ENCODE data around the gene CERS6. TPM values are rescaled to one million over a fixed set of nuclear protein-coding genes. Genes with fewer than 3 reads are reported as not detected.

The CERS6 gene
- polyA plus RNA-seq, 3 donors = 7.6 to 17.7 (median 15.6) TPM

DNA sequence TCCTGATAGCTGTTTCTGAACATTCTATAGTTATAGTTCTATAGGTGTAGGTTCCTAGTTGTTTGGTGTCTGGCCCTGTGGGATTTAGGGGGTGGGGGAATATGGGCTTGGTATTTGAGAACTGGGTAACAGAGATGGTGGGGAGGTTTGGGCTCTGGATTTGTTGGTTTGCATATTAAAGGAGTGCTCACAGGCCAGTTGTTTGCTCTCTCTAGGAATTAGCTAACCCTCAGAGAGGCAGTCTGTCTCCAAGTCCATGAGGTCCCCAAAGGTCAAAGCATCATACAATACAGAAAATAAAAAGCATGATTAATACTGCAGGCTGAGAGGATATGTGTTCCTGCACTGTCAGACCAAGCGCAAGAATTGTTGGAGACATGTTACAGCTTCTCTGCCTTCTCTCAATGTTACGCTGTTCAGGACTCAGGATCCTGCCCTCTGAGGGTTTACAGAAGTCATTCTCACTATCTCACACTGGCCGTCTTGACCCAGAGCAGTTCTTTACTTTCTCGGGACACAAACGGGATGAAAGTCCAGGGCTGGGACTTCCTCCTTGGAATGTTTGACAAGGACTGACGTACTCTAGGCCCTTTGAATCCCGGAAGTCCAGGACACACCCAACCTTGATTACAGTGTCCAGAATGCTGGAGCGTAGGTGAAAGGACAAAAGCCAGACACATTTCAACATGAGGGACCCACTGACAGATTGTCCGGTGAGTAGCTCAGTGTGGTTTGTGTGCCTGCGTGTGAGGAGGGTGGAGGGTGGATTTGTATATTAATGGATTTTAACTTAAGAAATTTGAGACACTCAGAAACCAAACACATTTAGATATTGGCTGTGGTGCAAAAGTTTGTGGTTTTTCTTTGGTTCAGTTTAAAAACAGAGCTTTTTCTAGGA lies 346.1 kb downstream of the CERS6 start, which contains the start of gene NOSTRIN:
TSS of gene NOSTRIN (plus strand) at position 677 of the 898 bp plus-strand sequence. CDS start at position 687, 10 bp downstream.
- no peak for DNase-seq
- H3K9ac ChIP-seq (ENCODE audit: insufficient read depth, low read length, poor library complexity, severe bottlenecking) = no peak within 1 kb of the TSS
- no peak within 1 kb of the TSS for H2AFZ ChIP-seq (ENCODE audit: insufficient read depth, low read depth, low read length, poor library complexity, severe bottlenecking)
- H3K4me1 Mint-ChIP-seq = no peaks in the 10 kb centered on the region
- no peak within 1 kb of the TSS for H3K27ac ChIP-seq (ENCODE audit: low read depth in 1 of 2, low read length in 2 of 2)
- peaks cover 0 to 1% (median 0%) of the 10 kb centered on the region in 7 donors for H3K9me3 Mint-ChIP-seq
- peaks cover 0 to 2% (median 1%) of the 10 kb centered on the region in 3 donors for H3K27me3 Mint-ChIP-seq (ENCODE audit: low read depth in 3 of 3)
- WGBS (ENCODE audit: insufficient coverage) = 72% methylated on average over 7 of the region's 10 CpGs
- H3K36me3 Mint-ChIP-seq = no peaks in the 10 kb centered on the region
- no peak within 1 kb of the TSS for H3K4me3 Mint-ChIP-seq
- H3K27ac Mint-ChIP-seq = no peak within 1 kb of the TSS
- H4K20me1 ChIP-seq (ENCODE audit: insufficient read depth, low read length) = no peaks in the 10 kb centered on the region
- TF ChIP-seq, protein P1, sequence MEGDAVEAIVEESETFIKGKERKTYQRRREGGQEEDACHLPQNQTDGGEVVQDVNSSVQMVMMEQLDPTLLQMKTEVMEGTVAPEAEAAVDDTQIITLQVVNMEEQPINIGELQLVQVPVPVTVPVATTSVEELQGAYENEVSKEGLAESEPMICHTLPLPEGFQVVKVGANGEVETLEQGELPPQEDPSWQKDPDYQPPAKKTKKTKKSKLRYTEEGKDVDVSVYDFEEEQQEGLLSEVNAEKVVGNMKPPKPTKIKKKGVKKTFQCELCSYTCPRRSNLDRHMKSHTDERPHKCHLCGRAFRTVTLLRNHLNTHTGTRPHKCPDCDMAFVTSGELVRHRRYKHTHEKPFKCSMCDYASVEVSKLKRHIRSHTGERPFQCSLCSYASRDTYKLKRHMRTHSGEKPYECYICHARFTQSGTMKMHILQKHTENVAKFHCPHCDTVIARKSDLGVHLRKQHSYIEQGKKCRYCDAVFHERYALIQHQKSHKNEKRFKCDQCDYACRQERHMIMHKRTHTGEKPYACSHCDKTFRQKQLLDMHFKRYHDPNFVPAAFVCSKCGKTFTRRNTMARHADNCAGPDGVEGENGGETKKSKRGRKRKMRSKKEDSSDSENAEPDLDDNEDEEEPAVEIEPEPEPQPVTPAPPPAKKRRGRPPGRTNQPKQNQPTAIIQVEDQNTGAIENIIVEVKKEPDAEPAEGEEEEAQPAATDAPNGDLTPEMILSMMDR (IDR thresholded peaks at IDR 0.05) = no peak
- no peaks in the 10 kb centered on the region for H3K27me3 ChIP-seq (ENCODE audit: control insufficient read depth in 2 of 2, insufficient read depth in 2 of 2, low read length in 2 of 2)
- no peak within 1 kb of the TSS for H3K4me3 ChIP-seq (replicated peaks in 1 of 3; ENCODE audit: low read depth in 2 of 3, low read length in 3 of 3)
- no peaks in the 10 kb centered on the region for H3K9me3 ChIP-seq (replicated peaks in 1 of 2; ENCODE audit: control insufficient read depth in 1 of 2, insufficient read depth in 1 of 2, low read length in 2 of 2)
- no peak within 1 kb of the TSS for H3K4me2 ChIP-seq (replicated peaks; ENCODE audit: extremely low read depth, low read length, poor library complexity, severe bottlenecking)
- intact Hi-C loops (cut with micrococcal nuclease) = no loop called here
- no peaks in the 10 kb centered on the region for H3K36me3 ChIP-seq (replicated peaks in 1 of 2; ENCODE audit: control insufficient read depth in 1 of 2, insufficient read depth in 2 of 2, low read length in 2 of 2)
- no peaks in the 10 kb centered on the region for H3K79me2 ChIP-seq (ENCODE audit: insufficient read depth, low read length)
- H3K4me1 ChIP-seq (ENCODE audit: control insufficient read depth in 1 of 2, insufficient read depth in 2 of 2, low read length in 2 of 2) = no peaks in the 10 kb centered on the region

DNA sequence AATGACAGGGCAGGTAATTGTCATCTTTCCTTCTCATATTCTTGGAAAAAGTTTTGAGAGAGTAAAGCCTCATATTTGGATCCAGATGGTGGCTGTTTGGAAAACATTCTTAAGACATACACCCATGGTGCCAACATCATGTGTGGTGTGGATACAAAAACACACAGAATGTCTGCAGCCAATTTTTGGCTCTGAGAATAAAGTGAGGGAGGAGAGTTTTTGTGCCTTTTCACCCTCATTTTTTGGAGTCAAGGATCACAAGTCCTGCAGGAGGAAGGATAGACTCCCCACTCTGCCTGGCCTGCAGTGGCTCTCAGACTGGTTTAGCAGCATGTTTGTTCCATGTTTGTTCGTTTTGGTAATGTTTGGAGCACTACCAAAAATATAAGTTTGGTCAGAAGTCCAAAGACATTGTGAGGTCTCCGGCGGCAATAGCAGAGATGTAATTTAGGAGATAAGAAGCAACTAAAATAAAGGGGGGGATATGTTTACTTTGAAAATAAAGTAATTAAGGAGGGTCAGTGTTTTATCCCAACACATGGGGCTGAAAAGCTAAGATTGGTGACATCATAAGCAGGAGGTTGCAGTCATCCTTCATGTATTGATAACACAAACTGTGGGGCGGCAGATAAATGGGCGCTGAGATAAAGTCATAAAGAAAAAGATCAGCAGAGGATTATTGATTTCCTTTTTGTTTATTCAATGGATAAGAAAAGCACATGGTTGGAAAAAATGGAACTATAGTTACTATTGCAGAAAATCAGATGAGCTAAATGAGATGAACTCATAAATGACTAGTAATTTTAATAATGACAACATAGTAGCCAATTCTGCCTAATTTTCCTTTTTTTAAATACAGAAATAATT lies 347.0 kb downstream of the CERS6 start:
- Histone ChIP-seq H3K79me2 (ENCODE audit: insufficient read depth, low read length) (no peaks in the 10 kb centered on the region), H3K9me3 (replicated peaks in 1 of 2; ENCODE audit: control insufficient read depth in 1 of 2, insufficient read depth in 1 of 2, low read length in 2 of 2) (no peaks in the 10 kb centered on the region), H3K36me3 (replicated peaks in 1 of 2; ENCODE audit: control insufficient read depth in 1 of 2, insufficient read depth in 2 of 2, low read length in 2 of 2) (no peaks in the 10 kb centered on the region), H3K4me3 (replicated peaks in 1 of 3; ENCODE audit: low read depth in 2 of 3, low read length in 3 of 3) (no peak overlapping the region), H2AFZ (ENCODE audit: insufficient read depth, low read depth, low read length, poor library complexity, severe bottlenecking) (no peak overlapping the region), H3K4me2 (replicated peaks; ENCODE audit: extremely low read depth, low read length, poor library complexity, severe bottlenecking) (no peak overlapping the region), H3K27me3 (ENCODE audit: control insufficient read depth in 2 of 2, insufficient read depth in 2 of 2, low read length in 2 of 2) (no peaks in the 10 kb centered on the region), H3K4me1 (ENCODE audit: control insufficient read depth in 1 of 2, insufficient read depth in 2 of 2, low read length in 2 of 2) (no peaks in the 10 kb centered on the region), H4K20me1 (ENCODE audit: insufficient read depth, low read length) (no peaks in the 10 kb centered on the region), H3K9ac (ENCODE audit: insufficient read depth, low read length, poor library complexity, severe bottlenecking) (no peak overlapping the region), H3K27ac (ENCODE audit: low read depth in 1 of 2, low read length in 2 of 2) (no peak overlapping the region)
- H3K36me3 Mint-ChIP-seq = no peaks in the 10 kb centered on the region
- DNase-seq = no peak
- H3K9me3 Mint-ChIP-seq = peaks cover 0 to 1% (median 0%) of the 10 kb centered on the region in 7 donors
- H3K4me3 Mint-ChIP-seq = no peak overlapping the region
- intact Hi-C loops (cut with micrococcal nuclease) = no loop called here
- H3K27me3 Mint-ChIP-seq (ENCODE audit: low read depth in 3 of 3) = peaks cover 0 to 2% (median 1%) of the 10 kb centered on the region in 3 donors
- H3K4me1 Mint-ChIP-seq = no peaks in the 10 kb centered on the region
- TF ChIP-seq, protein P1 (IDR thresholded peaks at IDR 0.05) = no peak
- WGBS (ENCODE audit: insufficient coverage) = 88% methylated on average over 1 of the region's 5 CpGs
- H3K27ac Mint-ChIP-seq = no peak overlapping the region
